ENCODE data around the gene CXCL10.
A peak's percentile ranks its signal among the peaks of the same experiment; 100 is the strongest.

DNA sequence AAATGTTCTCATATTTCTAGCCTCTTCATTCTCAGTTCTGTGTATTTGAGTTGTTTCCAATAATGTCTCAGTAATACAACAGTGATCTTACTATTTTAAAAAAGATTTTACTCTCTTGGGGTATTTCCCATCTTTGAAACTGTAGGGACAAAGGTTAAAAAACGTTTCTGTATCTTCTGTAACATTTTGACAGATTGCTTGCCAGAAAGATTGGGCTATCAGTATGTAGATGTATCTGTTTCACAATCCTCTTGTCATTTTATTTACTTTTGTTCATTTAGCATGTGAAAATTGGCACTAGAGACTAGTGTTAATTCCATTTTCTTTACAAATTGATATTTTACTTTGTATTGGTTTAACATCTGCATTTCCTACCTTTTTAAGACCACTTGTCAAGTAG, 9.8 kb downstream of the CXCL10 start:
- TF ChIP-seq SP1 (IDR thresholded peaks at IDR 0.05) (peak; percentile 32), YY1 (IDR thresholded peaks at IDR 0.05) (no peak), RAD21 (IDR thresholded peaks at IDR 0.05) (no peak), JUND (IDR thresholded peaks at IDR 0.05) (peak in 1 of 2 donors; percentile 29), RXRA (IDR thresholded peaks at IDR 0.05) (peak in 1 of 2 donors; percentile 24), GABPA (IDR thresholded peaks at IDR 0.05 in 1 of 2, conservative IDR thresholded peaks at IDR 0.05 in 1 of 2) (no peak)
- TF ChIP-seq, protein P1, sequence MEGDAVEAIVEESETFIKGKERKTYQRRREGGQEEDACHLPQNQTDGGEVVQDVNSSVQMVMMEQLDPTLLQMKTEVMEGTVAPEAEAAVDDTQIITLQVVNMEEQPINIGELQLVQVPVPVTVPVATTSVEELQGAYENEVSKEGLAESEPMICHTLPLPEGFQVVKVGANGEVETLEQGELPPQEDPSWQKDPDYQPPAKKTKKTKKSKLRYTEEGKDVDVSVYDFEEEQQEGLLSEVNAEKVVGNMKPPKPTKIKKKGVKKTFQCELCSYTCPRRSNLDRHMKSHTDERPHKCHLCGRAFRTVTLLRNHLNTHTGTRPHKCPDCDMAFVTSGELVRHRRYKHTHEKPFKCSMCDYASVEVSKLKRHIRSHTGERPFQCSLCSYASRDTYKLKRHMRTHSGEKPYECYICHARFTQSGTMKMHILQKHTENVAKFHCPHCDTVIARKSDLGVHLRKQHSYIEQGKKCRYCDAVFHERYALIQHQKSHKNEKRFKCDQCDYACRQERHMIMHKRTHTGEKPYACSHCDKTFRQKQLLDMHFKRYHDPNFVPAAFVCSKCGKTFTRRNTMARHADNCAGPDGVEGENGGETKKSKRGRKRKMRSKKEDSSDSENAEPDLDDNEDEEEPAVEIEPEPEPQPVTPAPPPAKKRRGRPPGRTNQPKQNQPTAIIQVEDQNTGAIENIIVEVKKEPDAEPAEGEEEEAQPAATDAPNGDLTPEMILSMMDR (IDR thresholded peaks at IDR 0.05; ENCODE audit: low read depth, low read length, missing input control) = no peak
- TF ChIP-seq, protein P2, sequence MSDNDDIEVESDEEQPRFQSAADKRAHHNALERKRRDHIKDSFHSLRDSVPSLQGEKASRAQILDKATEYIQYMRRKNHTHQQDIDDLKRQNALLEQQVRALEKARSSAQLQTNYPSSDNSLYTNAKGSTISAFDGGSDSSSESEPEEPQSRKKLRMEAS (IDR thresholded peaks at IDR 0.05) = no peak
- TF ChIP-seq, protein P3, sequence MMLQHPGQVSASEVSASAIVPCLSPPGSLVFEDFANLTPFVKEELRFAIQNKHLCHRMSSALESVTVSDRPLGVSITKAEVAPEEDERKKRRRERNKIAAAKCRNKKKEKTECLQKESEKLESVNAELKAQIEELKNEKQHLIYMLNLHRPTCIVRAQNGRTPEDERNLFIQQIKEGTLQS (IDR thresholded peaks at IDR 0.05) = no peak
- TF ChIP-seq, protein P4, sequence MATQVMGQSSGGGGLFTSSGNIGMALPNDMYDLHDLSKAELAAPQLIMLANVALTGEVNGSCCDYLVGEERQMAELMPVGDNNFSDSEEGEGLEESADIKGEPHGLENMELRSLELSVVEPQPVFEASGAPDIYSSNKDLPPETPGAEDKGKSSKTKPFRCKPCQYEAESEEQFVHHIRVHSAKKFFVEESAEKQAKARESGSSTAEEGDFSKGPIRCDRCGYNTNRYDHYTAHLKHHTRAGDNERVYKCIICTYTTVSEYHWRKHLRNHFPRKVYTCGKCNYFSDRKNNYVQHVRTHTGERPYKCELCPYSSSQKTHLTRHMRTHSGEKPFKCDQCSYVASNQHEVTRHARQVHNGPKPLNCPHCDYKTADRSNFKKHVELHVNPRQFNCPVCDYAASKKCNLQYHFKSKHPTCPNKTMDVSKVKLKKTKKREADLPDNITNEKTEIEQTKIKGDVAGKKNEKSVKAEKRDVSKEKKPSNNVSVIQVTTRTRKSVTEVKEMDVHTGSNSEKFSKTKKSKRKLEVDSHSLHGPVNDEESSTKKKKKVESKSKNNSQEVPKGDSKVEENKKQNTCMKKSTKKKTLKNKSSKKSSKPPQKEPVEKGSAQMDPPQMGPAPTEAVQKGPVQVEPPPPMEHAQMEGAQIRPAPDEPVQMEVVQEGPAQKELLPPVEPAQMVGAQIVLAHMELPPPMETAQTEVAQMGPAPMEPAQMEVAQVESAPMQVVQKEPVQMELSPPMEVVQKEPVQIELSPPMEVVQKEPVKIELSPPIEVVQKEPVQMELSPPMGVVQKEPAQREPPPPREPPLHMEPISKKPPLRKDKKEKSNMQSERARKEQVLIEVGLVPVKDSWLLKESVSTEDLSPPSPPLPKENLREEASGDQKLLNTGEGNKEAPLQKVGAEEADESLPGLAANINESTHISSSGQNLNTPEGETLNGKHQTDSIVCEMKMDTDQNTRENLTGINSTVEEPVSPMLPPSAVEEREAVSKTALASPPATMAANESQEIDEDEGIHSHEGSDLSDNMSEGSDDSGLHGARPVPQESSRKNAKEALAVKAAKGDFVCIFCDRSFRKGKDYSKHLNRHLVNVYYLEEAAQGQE (IDR thresholded peaks at IDR 0.05) = no peak

All from liver (tissue), 3 donors.